Fibroblast of gingiva (primary cell): Measurements from ENCODE around the gene LURAP1L.

Experiments used
- DNase-seq: peaks from one replicate; pipeline ENCODE4 v3.0.0-alpha.2; 2011; ENCODE audit warnings: low read depth

The LURAP1L gene, protein sequence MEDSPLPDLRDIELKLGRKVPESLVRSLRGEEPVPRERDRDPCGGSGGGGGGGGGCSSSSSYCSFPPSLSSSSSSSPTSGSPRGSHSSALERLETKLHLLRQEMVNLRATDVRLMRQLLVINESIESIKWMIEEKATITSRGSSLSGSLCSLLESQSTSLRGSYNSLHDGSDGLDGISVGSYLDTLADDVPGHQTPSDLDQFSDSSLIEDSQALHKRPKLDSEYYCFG

GRCh38 chr9:12774861-12775678, at the start of gene LURAP1L:
Gene LURAP1L, plus strand, starts transcription at chr9:12775020. Its CDS starts 696 bp downstream, at chr9:12775716.
- DNase-seq, result peak; percentile 76

DNA sequence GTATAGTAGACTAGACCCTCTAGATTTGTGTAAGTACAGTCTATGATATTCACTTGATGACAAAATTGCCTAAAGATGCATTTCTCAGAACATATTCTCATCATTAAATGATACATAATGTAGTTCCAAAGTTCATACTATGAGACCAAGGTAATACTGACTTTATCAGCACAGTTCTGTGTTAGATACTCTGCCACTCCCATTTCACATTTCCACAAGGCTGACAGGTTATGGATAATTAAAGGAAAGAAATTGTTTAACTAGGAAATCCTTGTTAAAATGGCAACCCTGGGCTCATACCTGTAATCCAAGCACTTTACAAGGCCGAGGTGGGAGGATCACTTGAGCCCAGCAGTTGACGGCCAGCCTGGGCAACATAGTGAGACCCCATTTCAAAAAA, 48.0 kb upstream of the LURAP1L start:
- no peak for DNase-seq

GRCh38 chr9:12730198-12730597, 44.6 kb upstream of the LURAP1L start:
- DNase-seq, result no peak

DNA sequence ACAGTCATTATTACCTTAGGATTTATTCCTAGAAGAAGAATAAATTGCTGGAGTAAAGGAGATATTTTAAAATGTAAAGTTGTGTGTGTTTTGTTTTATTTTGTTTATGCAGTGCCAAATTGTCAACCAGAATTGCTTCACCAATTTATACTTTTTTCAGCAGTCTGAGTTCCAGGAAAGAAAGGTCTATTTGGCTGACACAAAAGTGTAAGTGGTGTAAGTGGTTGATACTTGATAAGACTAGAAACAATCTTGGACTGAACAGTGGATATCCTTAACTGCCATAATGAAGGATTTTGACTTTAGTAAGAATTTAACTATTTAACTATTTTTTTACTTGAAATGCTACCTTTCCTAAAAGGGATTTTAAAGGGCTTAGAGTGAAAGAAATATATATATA, 43.9 kb upstream of the LURAP1L start:
- no peak for DNase-seq

- DNase-seq, result peak; percentile 40
Observed at GRCh38 chr9:12732971-12733370, 41.8 kb upstream of the LURAP1L start.

DNA sequence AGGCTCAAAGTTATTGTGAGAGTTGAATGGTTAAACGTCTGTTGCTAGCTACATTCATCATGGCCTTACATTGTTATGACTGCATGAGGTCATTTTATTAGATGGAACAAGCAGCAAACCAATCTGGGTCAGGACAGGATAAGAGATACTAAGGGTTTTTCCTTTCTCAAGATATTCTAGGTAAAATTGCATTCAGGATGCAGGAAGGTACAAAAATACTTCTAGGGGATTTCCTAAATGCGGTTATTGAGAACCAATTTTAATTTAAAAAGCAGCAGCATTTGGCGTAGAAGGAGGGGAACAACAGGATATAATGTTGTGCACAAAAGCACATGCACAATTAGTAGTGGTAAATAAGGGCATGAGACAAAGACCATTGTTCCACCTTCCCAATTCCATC, 39.2 kb upstream of the LURAP1L start:
- DNase-seq, result no peak

DNA sequence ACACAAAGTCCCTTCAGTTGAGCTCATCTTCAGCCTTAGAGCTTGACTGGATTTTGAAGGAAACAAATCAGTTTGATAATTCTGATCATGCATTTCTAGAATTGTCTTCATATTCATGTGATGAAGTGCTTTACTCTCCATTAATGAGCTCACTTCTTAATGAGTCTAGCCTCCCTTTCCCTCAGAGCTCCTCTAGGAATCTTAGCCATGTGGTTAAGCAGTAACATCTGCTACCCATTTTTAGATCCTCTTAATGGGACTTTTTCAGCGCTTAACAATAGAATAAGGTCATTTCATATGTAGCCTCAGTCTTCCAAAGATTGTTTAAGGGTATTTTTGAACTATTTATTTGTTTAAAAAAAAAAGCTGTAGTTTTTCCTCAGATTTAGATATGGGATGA, 36.9 kb upstream of the LURAP1L start:
- DNase-seq, result no peak

DNA sequence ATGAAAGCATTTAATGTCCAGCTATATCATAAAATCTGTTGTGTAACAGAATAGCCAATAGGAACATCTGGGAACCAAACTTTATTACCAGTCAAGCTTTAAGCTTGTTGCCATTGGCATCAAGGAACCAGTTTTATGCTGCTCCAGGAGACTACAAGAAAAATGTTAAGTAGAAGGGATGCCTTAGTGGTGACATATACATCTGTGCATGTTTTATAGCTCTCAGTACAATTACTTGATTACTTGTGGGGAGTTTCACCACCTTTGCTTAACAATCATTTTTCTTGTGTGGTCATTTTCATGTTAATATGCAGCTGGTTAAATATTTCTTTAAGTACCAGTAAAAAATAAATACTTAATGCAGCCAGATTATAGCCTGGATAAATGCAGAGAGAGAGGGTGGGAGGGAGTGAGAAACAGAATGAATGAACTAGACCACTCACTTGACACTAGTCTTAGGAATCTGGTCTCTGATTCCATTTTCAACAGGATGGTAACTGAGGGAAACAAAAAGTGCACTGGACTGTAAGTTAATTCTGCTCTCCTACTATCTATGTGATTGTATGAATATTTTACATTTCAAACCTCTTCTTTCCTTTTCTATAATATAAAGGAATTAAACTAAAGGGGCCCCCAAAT, 35.7 kb upstream of the LURAP1L start:
- DNase-seq, result no peak

DNA sequence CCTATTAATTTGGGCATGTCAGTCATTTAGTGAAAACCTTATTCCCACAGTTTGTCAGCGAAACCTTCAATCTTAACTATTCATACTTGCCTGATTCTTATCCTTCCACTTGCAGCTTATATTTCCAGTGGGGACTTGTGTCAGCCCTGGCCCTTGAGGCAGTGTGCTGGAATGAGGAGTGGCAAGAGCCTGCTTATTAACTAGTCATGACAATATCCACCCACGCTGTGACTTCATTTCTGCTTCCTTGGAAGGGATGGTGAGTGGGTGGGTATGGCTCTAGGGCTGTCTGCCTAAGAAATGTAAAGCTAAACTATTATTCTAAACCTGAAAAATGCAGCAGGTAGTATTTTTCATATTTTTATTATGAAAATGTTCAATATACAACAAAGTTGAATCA, 34.0 kb upstream of the LURAP1L start:
- DNase-seq, result no peak

DNA sequence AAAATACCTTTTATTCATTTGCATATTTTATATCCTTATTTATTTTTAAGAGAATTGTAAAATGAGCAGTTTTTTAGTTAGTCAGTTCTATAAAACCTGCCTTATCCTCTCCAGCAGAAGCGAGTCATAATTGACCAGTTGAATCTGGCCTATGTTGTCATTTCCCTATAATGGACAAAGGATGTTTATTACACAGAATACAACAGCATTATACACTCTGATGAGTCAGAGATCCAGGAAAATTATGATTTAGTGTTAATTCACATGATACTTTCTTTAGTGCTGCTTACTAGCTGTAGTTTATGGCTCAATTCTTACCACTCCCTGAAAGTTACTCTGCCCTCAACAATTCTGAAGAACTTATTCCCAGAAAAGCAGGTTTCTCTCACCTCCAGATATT, 26.8 kb upstream of the LURAP1L start:
- DNase-seq, result peak; percentile 28

GRCh38 chr9:12748954-12749353, 25.9 kb upstream of the LURAP1L start:
- no peak for DNase-seq

DNA sequence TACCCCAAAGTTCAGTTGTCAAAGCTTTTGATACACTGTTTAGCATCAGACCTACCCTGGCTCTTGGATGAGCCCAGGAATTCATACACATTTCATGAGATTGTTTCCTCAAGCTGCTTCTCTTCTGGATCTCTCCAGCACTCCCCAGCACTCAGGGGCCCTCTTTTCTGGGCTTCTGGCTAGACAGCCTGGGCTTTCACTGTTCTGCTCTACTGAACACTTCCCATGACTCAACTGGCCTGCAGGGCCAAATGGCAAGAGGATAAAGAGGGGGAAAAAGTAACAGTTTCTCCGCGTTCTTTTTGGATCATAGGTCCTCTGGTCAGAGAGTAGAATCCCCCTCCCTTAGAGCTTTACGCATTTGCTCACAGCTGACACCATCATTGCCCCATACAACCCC, 20.9 kb upstream of the LURAP1L start:
- DNase-seq, result no peak

GRCh38 chr9:12759761-12760160, 15.1 kb upstream of the LURAP1L start:
- DNase-seq, result peak; percentile 92

DNA sequence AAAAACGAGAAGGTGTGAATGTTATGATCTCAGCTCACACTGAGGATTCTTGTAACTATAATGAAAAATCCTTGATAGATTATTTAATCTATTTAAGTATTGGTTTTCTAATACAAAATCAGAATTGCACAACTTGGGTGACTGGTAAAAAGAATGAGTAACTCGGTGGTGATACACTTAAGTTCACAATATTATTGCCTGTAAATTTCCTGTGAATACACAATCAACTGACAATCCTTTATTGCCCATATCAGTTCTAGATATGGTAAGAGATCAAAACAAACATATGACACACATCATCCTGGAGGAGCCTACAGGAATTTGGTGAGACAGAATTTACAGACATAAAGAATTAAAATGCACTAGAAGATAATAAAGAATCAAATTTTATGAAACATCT, 14.1 kb upstream of the LURAP1L start:
- no peak for DNase-seq

- DNase-seq, result no peak
Observed at GRCh38 chr9:12764150-12764549, 10.7 kb upstream of the LURAP1L start.

- no peak for DNase-seq
Observed at GRCh38 chr9:12765088-12765798, 9.6 kb upstream of the LURAP1L start.

GRCh38 chr9:12766357-12766756, 8.5 kb upstream of the LURAP1L start:
- no peak for DNase-seq

DNA sequence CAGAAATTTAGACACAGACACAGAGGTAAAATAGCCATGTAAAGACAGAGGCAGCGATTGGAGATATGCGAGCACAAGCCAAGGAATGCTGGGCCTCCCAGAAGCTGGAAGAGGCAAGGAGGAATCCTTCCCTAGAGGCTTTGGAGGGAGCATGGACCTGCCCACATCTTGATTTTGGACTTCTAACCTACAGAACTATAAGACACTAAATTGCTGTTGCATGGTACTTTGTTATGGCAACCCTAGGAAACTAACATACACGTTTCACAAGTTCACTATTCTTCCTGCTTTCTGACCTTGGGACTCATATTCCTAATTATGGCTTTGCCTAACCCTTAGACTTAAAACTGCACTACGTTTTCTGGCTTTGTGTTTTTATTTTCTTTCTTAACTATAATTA, 4.6 kb upstream of the LURAP1L start:
- DNase-seq, result no peak

- DNase-seq, result peak; percentile 23
Observed at GRCh38 chr9:12771891-12772290, 2.9 kb upstream of the LURAP1L start.

GRCh38 chr9:12773562-12773961, 1.3 kb upstream of the LURAP1L start:
- peak; percentile 71 for DNase-seq

DNA sequence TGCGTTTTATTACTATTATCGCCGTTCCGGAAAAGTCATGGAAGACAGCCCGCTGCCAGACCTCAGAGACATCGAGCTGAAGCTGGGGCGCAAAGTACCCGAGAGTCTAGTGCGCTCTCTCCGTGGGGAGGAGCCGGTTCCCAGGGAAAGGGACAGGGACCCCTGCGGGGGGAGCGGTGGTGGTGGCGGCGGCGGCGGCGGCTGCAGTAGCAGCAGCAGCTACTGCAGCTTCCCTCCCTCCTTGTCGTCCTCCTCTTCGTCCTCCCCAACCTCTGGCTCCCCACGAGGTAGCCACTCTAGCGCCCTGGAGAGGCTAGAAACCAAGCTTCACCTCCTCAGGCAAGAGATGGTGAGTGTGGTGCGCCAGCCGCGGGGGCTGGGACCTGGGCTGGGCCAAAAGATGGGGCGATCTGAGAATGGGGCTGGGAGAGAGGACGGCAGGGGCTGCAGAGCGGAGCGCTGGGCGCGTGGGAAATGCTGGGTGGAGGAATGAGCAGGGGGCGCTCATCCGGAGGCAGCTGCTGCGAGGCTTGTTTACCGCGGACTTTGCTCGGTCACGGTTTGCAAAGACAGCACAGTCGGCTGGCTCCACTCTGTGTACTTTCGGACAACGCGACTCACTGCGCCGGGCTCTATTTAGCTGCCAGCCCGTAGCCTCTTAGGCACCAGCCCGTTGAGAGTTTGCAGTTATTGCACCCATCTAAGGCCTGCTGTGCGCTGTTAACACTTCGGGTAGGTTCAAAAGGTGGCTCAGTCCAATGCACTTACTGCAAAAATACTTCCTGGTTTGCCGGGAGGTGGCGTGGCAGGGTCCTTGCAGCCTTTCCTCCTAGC, 1.1 kb downstream of the LURAP1L start:
- peak; percentile 92 for DNase-seq
